ENCODE results near the gene TMED7. TPM values are rescaled to one million over a fixed set of nuclear protein-coding genes. Genes with fewer than 3 reads are reported as not detected.
"Not testable (repeated sequence)": the region's sequence is repeated elsewhere in the genome, so short reads cannot be mapped to it uniquely, and the experiment has no call there.

The TMED7 gene
- total RNA-seq = 100 to 1,000 TPM in 1 of 4 donors, 10 to 100 TPM in 3; 33.0 to 155 (median 80.2) TPM

- Histone ChIP-seq H3K27me3 (no peaks in the 10 kb centered on the region), H3K4me3 (peak within 1 kb of the TSS; percentile 66 to 75), H3K27ac (peak within 1 kb of the TSS; percentile 91 to 93), H3K36me3 (no peaks in the 10 kb centered on the region), H3K4me1 (peaks cover 0 to 8% of the 10 kb centered on the region in 2 donors), H3K9me3 (no peaks in the 10 kb centered on the region)
- intact Hi-C loops (cut with DNase I; ENCODE audit: low total_unique reads) = no loop called here
- peak; percentile 51 to 80 for TF ChIP-seq POLR2A (IDR thresholded peaks at IDR 0.05)
- TF ChIP-seq CTCF (IDR thresholded peaks at IDR 0.05) = peak in 2 of 4 experiments; percentile 12 to 17
- DNase-seq = peak; percentile 99
Measured at GRCh38 chr5:115625579-115626444, at the start of gene TMED7. TSS of gene TMED7 (minus strand) at chr5:115626036. CDS start at chr5:115625792, 244 bp downstream.

DNA sequence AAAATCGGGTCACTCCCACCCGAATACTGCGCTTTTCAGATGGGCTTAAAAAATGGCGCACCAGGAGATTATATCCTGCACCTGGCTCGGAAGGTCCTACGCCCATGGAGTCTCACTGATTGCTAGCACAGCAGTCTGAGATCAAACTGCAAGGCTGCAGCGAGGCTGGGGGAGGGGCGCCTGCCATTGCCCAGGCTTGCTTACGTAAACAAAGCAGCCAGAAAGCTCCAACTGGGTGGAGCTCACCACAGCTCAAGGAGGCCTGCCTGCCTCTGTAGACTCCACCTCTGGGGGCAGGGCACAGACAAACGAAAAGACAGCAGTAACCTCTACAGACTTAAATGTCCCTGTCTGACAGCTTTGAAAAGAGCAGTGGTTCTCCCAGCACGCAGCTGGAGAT lies 48.9 kb upstream of the TMED7 start:
- DNase-seq; H3K4me1 ChIP-seq; H3K27ac ChIP-seq; H3K36me3 ChIP-seq; intact Hi-C loops (cut with DNase I; ENCODE audit: low total_unique reads); H3K27me3 ChIP-seq; H3K4me3 ChIP-seq; H3K9me3 ChIP-seq: not testable (repeated sequence)

GRCh38 chr5:115673596-115673995 lies 47.8 kb upstream of the TMED7 start:
- H3K4me3 ChIP-seq = no peak overlapping the region
- no peaks in the 10 kb centered on the region for H3K27me3 ChIP-seq
- no peaks in the 10 kb centered on the region for H3K36me3 ChIP-seq
- H3K9me3 ChIP-seq = no peaks in the 10 kb centered on the region
- intact Hi-C loops (cut with DNase I; ENCODE audit: low total_unique reads) = no loop called here
- DNase-seq = no peak
- no peaks in the 10 kb centered on the region for H3K4me1 ChIP-seq
- no peak overlapping the region for H3K27ac ChIP-seq
- TF ChIP-seq POLR2A (IDR thresholded peaks at IDR 0.05) (no peak), CTCF (IDR thresholded peaks at IDR 0.05) (no peak)

GRCh38 chr5:115671939-115672338 lies 46.1 kb upstream of the TMED7 start:
- TF ChIP-seq POLR2A (IDR thresholded peaks at IDR 0.05) (no peak), CTCF (IDR thresholded peaks at IDR 0.05) (no peak)
- no peak for DNase-seq
- H3K36me3 ChIP-seq = no peaks in the 10 kb centered on the region

GRCh38 chr5:115666023-115666422 lies 40.2 kb upstream of the TMED7 start:
- Histone ChIP-seq H3K4me3 (no peak overlapping the region), H3K27ac (no peak overlapping the region), H3K9me3 (no peaks in the 10 kb centered on the region), H3K36me3 (no peaks in the 10 kb centered on the region), H3K4me1 (no peaks in the 10 kb centered on the region), H3K27me3 (no peaks in the 10 kb centered on the region)
- no peak for DNase-seq
- intact Hi-C loops (cut with DNase I; ENCODE audit: low total_unique reads) = no loop called here
- no peak for TF ChIP-seq CTCF (IDR thresholded peaks at IDR 0.05)
- no peak for TF ChIP-seq POLR2A (IDR thresholded peaks at IDR 0.05)

More at GRCh38 chr5:115671939-115672338, 46.1 kb upstream of the TMED7 start:
- H3K27ac ChIP-seq = no peak overlapping the region
- intact Hi-C loops (cut with DNase I; ENCODE audit: low total_unique reads) = no loop called here
- no peaks in the 10 kb centered on the region for H3K27me3 ChIP-seq
- H3K4me1 ChIP-seq = no peaks in the 10 kb centered on the region
- H3K9me3 ChIP-seq = no peaks in the 10 kb centered on the region
- no peak overlapping the region for H3K4me3 ChIP-seq

Data from uterus (tissue), 4 donors.